Upper lobe of left lung (tissue), 4 donors: ENCODE data around the gene TMPRSS12.

Experiments used
- CTCF ChIP-seq, 6 experiments: fragments of 450-650 bp in 4 of 6; fragments of 200-600 bp in 2 of 6; sonication (generic) in 2 of 6; IDR thresholded peaks; one replicate each; pipeline ENCODE4 v1.5.1; 2016 to 2019; ENCODE audit warnings: antibody characterized with exemption in 6 of 6
- EP300 ChIP-seq, 4 donors: sonication (generic); formaldehyde crosslinking; IDR thresholded peaks; one replicate each; pipeline ENCODE4 v1.5.1; 2017; ENCODE audit warnings: antibody characterized with exemption in 4 of 4, control low read depth in 2 of 4
- POLR2A ChIP-seq, 4 donors: fragments of 450-650 bp; IDR thresholded peaks; one replicate each; pipeline ENCODE4 v1.5.1; 2016 to 2017; ENCODE audit warnings: antibody characterized with exemption in 4 of 4, mild to moderate bottlenecking in 2 of 4
- POLR2AphosphoS5 ChIP-seq, 2 donors: sonication (generic); formaldehyde crosslinking; IDR thresholded peaks; one replicate each; pipeline ENCODE4 v1.5.1; 2017; ENCODE audit warnings: antibody characterized with exemption in 2 of 2

- no peak for TF ChIP-seq EP300 (IDR thresholded peaks at IDR 0.05)
- no peak for TF ChIP-seq POLR2A (IDR thresholded peaks at IDR 0.05)
- no peak for TF ChIP-seq CTCF (IDR thresholded peaks at IDR 0.05)
- TF ChIP-seq POLR2AphosphoS5 (IDR thresholded peaks at IDR 0.05), result no peak
Measured at GRCh38 chr12:50927766-50928224, 85.1 kb downstream of the TMPRSS12 start.
